ENCODE data around the gene PRF1. TPM values are rescaled to one million over a fixed set of nuclear protein-coding genes. Genes with fewer than 3 reads are reported as not detected.
"Not testable (repeated sequence)": the region's sequence is repeated elsewhere in the genome, so short reads cannot be mapped to it uniquely, and the experiment has no call there.

The PRF1 gene
- total RNA-seq, 4 donors from 2014 or later, result 0.26 to 7.3 (median 6.5) TPM

GRCh38 chr10:70615784-70616522 is 13.4 kb upstream of the PRF1 start:
- Histone ChIP-seq H3K4me3 (no peak overlapping the region), H3K27me3 (no peaks in the 10 kb centered on the region), H3K27ac (no peak overlapping the region), H3K4me1 (peaks cover 0 to 15% (median 5%) of the 10 kb centered on the region in 3 donors), H3K9me3 (peaks cover 0 to 4% (median 0%) of the 10 kb centered on the region in 3 donors), H3K36me3 (no peaks in the 10 kb centered on the region)
- intact Hi-C loops (cut with DNase I), result no loop called here
- DNase-seq, result no peak
- TF ChIP-seq POLR2A (IDR thresholded peaks at IDR 0.05), result no peak
- no peak for TF ChIP-seq CTCF (IDR thresholded peaks at IDR 0.05)
- 47 to 61% methylated on average over 7 of the region's 7 CpGs for WGBS, 2 donors

- Histone ChIP-seq H3K36me3 (no peaks in the 10 kb centered on the region), H3K27ac (no peak overlapping the region), H3K9me3 (peaks cover 0 to 1% (median 0%) of the 10 kb centered on the region in 3 donors), H3K4me3 (no peak overlapping the region), H3K4me1 (peaks cover 0 to 15% (median 5%) of the 10 kb centered on the region in 3 donors), H3K27me3 (no peaks in the 10 kb centered on the region)
- TF ChIP-seq CTCF (IDR thresholded peaks at IDR 0.05) (no peak), POLR2A (IDR thresholded peaks at IDR 0.05) (no peak)
- intact Hi-C loops (cut with DNase I), result no loop called here
- no peak for DNase-seq
- 91 to 93% methylated on average over 2 of the region's 2 CpGs for WGBS, 2 donors
Measured at GRCh38 chr10:70615211-70615610, 12.7 kb upstream of the PRF1 start.

GRCh38 chr10:70614364-70614763 is 11.8 kb upstream of the PRF1 start:
- 63 to 88% methylated on average over 2 to 3 of the region's 3 CpGs for WGBS, 2 donors
- H3K27ac ChIP-seq; DNase-seq; H3K27me3 ChIP-seq; H3K4me3 ChIP-seq; H3K9me3 ChIP-seq; H3K36me3 ChIP-seq; intact Hi-C loops (cut with DNase I): not testable (repeated sequence)
- peaks cover 0 to 15% (median 5%) of the 10 kb centered on the region in 3 donors for H3K4me1 ChIP-seq

- H3K36me3 ChIP-seq, result no peaks in the 10 kb centered on the region
- H3K4me3 ChIP-seq, result no peak overlapping the region
- H3K9me3 ChIP-seq, result no peaks in the 10 kb centered on the region
- peaks cover 0 to 15% (median 5%) of the 10 kb centered on the region in 3 donors for H3K4me1 ChIP-seq
- WGBS, 2 donors, result 63 to 73% methylated on average over 2 of the region's 2 CpGs
- no peak for DNase-seq
- H3K27me3 ChIP-seq, result no peaks in the 10 kb centered on the region
- TF ChIP-seq CTCF (IDR thresholded peaks at IDR 0.05), result no peak
- TF ChIP-seq POLR2A (IDR thresholded peaks at IDR 0.05), result no peak
- H3K27ac ChIP-seq, result no peak overlapping the region
- intact Hi-C loops (cut with DNase I), result no loop called here
Measured at GRCh38 chr10:70613941-70614340, 11.4 kb upstream of the PRF1 start.

- no peak for DNase-seq
- 79 to 83% methylated on average over 2 to 3 of the region's 4 CpGs for WGBS, 2 donors
- Histone ChIP-seq H3K4me3 (no peak overlapping the region), H3K36me3 (no peaks in the 10 kb centered on the region), H3K4me1 (no peaks in the 10 kb centered on the region), H3K27ac (no peak overlapping the region), H3K27me3 (no peaks in the 10 kb centered on the region), H3K9me3 (no peaks in the 10 kb centered on the region)
- TF ChIP-seq CTCF (IDR thresholded peaks at IDR 0.05), result no peak
- no peak for TF ChIP-seq POLR2A (IDR thresholded peaks at IDR 0.05)
- intact Hi-C loops (cut with DNase I), result no loop called here
Measured at GRCh38 chr10:70607936-70608335, 5.4 kb upstream of the PRF1 start.

All from esophagus squamous epithelium (tissue), 5 donors.